Activated T-helper 2 cell treated with anti-CD3 and anti-CD28 coated beads, Interferon-gamma antibody, Interleukin-2, Interleukin-4, amounts not matched to agents 10 μg/mL and 5 μg/mL and 100 μg/mL, durations not matched to agents 14 hours and 24 hours and 36 hours (primary cell): ENCODE measurements around the gene ABLIM2. TPM values are rescaled to one million over a fixed set of nuclear protein-coding genes. Genes with fewer than 3 reads are reported as not detected.

Experiments used
- DNase-seq: peaks from one replicate; pipeline ENCODE4 v3.0.0; 2021; ENCODE audit warnings: low spot score
- H3K27ac Mint-ChIP-seq: one replicate; pipeline ENCODE4 v1.8.0; 2021; ENCODE audit warnings: mixed read lengths
- H3K27me3 Mint-ChIP-seq: one replicate; pipeline ENCODE4 v1.8.0; 2021; ENCODE audit warnings: low read depth, mixed read lengths
- H3K36me3 Mint-ChIP-seq: one replicate; pipeline ENCODE4 v1.8.0; 2021; ENCODE audit warnings: low read depth, mixed read lengths
- H3K4me1 Mint-ChIP-seq: one replicate; pipeline ENCODE4 v1.8.0; 2021; ENCODE audit warnings: low read depth, mixed read lengths
- H3K4me3 Mint-ChIP-seq: one replicate; pipeline ENCODE4 v1.8.0; 2021; ENCODE audit warnings: low read depth, mild to moderate bottlenecking, moderate library complexity, mixed read lengths
- H3K9me3 Mint-ChIP-seq: one replicate; pipeline ENCODE4 v1.8.0; 2021; ENCODE audit warnings: mixed read lengths
- intact Hi-C: fragments of 100-400 bp; cut with micrococcal nuclease; formaldehyde crosslinking; loops from one replicate; pipeline ENCODE4 v1.15.1; 2023
- total RNA-seq: library from RNA; stranded (reverse); gene quantifications from 2 replicates; pipeline ENCODE4 v1.2.3, GENCODE V29; 2022

Gene ABLIM2
- total RNA-seq, 1 donor from 2014 or later, result 0.32 TPM

DNA sequence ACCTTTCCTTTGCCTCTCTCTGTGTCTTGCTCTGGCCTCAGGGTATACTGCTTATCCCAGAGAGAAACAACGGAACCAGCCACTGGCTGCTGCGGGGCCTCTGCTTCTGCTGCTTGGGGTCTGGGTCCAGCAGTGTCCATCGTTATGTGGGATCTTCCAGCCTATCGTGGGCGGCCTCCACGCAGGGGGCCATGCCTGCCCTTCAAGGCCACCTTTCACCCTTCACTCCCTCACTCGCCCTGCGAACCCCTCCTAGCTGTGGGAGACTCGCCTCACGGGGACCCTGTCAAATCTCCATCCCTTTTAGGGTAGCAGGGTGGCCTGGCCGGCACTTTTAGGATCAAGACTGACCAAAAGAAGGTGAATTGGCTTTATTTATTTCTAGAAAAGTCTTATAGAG is 19.3 kb upstream of the ABLIM2 start:
- no peaks in the 10 kb centered on the region for H3K9me3 Mint-ChIP-seq
- no peak overlapping the region for H3K27ac Mint-ChIP-seq
- no peak overlapping the region for H3K4me3 Mint-ChIP-seq
- H3K4me1 Mint-ChIP-seq, result no peaks in the 10 kb centered on the region
- intact Hi-C loops, result loop anchor here (1.0 to 2.0 kb wide), 2 partner anchors 64 to 225 kb away; no protein-coding TSS in a partner anchor
- no peak for DNase-seq
- H3K27me3 Mint-ChIP-seq, result no peaks in the 10 kb centered on the region
- H3K36me3 Mint-ChIP-seq, result no peaks in the 10 kb centered on the region

- no peak for DNase-seq
- intact Hi-C loops, result loop anchor here (1.0 to 2.0 kb wide), 2 partner anchors 65 to 225 kb away; no protein-coding TSS in a partner anchor
- Mint-ChIP-seq H3K27me3 (no peaks in the 10 kb centered on the region), H3K4me1 (no peaks in the 10 kb centered on the region), H3K36me3 (no peaks in the 10 kb centered on the region), H3K27ac (no peak overlapping the region), H3K9me3 (no peaks in the 10 kb centered on the region), H3K4me3 (no peak overlapping the region)
Observed at GRCh38 chr4:8177552-8177951, 18.9 kb upstream of the ABLIM2 start.

GRCh38 chr4:8176547-8177399 is 18.2 kb upstream of the ABLIM2 start:
- peak; percentile 15 for DNase-seq
- Mint-ChIP-seq H3K4me3 (no peak overlapping the region), H3K27me3 (no peaks in the 10 kb centered on the region), H3K27ac (no peak overlapping the region), H3K4me1 (no peaks in the 10 kb centered on the region), H3K9me3 (no peaks in the 10 kb centered on the region), H3K36me3 (no peaks in the 10 kb centered on the region)
- intact Hi-C loops, result loop anchor here (1.0 to 2.0 kb wide), 2 partner anchors 66 to 226 kb away; no protein-coding TSS in a partner anchor

GRCh38 chr4:8175686-8176085 is 17.1 kb upstream of the ABLIM2 start:
- DNase-seq, result no peak
- intact Hi-C loops, result loop anchor here (2.0 kb wide), 1 partner anchor 227 kb away; no protein-coding TSS in a partner anchor
- no peaks in the 10 kb centered on the region for H3K36me3 Mint-ChIP-seq
- H3K27me3 Mint-ChIP-seq, result no peaks in the 10 kb centered on the region
- no peaks in the 10 kb centered on the region for H3K4me1 Mint-ChIP-seq
- no peak overlapping the region for H3K27ac Mint-ChIP-seq
- H3K4me3 Mint-ChIP-seq, result no peak overlapping the region
- H3K9me3 Mint-ChIP-seq, result no peaks in the 10 kb centered on the region

DNA sequence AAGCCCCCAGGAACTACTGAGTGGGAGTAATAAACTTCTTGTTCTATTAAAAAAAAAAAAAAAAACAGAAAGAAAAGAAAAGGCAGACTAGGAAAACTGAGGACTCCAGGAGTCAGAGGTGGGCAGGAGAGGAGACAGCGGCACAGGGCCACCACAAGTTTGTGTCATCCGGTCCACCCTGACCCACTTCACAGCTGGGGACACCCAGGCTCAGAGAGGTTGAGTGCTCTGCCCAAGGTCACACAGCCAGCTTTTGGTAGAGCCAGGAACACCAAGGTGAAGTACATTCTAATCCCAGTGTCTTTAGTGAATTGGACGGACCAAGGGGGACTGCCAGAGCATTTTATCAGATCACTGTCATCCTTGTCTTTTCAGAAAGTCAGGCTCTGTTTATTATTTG is 16.4 kb upstream of the ABLIM2 start:
- Mint-ChIP-seq H3K27ac (no peak overlapping the region), H3K4me3 (no peak overlapping the region), H3K9me3 (no peaks in the 10 kb centered on the region), H3K4me1 (no peaks in the 10 kb centered on the region), H3K36me3 (no peaks in the 10 kb centered on the region), H3K27me3 (no peaks in the 10 kb centered on the region)
- intact Hi-C loops, result no loop called here
- no peak for DNase-seq

DNA sequence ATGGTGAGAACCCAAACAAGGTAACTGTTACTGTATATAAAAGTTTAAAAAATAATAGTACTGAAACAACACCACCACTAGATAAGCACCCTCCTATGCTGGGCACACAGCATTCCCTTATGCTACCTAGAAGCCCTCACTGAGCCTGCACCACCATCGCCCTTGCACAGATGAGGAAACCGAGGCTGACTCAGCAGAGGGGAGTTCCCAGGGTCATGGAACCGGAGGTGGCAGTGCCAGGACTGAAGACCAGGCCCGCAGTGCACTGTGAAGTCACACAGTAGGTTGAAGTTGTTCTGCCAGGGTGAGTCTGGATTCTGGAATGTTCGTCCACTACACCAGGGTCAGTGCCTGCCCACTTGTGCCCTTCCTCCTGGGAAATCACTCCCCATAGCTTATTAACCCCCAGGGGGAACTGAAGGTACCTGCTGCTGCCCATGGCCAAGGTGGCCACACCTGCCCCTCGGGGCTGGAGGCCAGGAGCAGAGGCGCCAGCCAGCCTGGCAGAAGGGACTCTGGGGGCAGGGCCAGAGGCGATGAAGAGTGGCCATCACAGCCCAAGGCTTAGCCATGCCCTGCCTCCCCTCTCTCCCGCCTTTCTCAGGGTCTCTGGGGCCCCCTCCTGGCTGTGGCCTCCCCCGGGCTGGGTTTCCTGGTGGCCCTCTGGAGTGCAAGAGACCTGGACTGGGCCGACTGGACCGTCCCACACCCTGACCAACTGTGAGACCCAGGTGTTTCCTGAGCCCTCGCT is 15.1 kb upstream of the ABLIM2 start:
- no peaks in the 10 kb centered on the region for H3K36me3 Mint-ChIP-seq
- no peak overlapping the region for H3K4me3 Mint-ChIP-seq
- H3K27me3 Mint-ChIP-seq, result no peaks in the 10 kb centered on the region
- H3K4me1 Mint-ChIP-seq, result no peaks in the 10 kb centered on the region
- H3K9me3 Mint-ChIP-seq, result peaks cover 4% of the 10 kb centered on the region
- H3K27ac Mint-ChIP-seq, result no peak overlapping the region
- intact Hi-C loops, result no loop called here
- no peak for DNase-seq

DNA sequence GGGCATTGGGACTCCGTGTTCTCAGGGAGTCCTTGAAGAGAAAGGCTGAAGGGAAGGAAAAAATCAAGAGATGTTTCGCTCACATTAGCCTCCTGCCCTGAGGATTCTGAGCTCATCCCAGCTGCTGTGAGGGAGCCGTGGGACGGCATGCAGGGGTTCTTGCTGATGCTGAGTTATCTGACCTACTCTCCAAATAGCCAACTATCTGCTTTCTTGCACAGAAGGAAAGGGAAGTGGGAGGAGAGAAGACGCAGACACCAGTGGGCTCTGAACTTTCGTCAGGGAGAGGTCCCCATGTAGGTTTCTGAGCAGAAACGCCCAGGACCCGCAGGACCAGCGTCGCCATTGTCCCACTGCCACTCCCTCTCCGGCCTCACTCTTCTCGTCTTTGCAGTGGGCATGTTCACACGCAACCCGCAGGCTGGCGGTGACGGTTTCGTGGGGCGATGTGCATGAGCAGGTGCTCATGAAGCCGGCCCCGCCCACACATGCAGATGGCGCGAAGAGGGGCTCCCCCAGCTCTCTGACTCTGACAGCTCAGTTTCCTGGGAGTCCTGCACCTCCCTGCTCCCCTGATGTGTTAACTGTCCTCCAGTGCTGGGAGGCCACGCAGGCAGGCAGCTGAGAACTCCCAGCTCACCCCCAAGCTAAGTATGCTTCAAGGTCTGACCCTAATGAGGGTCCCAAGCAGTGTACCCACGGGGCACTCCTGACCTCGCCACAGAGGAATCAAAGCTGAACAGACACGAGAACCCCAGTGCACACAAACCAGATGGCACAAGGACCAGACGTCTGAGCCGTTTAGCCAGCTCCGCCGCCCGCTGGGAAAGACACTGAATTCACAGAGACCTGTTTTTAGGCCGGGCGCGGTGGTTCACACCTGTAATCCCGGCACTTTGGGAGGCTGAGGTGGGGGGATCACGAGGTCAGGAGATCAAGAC is 13.6 kb upstream of the ABLIM2 start:
- H3K4me1 Mint-ChIP-seq, result no peaks in the 10 kb centered on the region
- DNase-seq, result no peak
- no peak overlapping the region for H3K27ac Mint-ChIP-seq
- H3K27me3 Mint-ChIP-seq, result no peaks in the 10 kb centered on the region
- intact Hi-C loops, result no loop called here
- no peak overlapping the region for H3K4me3 Mint-ChIP-seq
- no peaks in the 10 kb centered on the region for H3K36me3 Mint-ChIP-seq
- peaks cover 15% of the 10 kb centered on the region for H3K9me3 Mint-ChIP-seq

GRCh38 chr4:8171266-8171665 is 12.7 kb upstream of the ABLIM2 start:
- H3K4me3 Mint-ChIP-seq, result no peak overlapping the region

DNA sequence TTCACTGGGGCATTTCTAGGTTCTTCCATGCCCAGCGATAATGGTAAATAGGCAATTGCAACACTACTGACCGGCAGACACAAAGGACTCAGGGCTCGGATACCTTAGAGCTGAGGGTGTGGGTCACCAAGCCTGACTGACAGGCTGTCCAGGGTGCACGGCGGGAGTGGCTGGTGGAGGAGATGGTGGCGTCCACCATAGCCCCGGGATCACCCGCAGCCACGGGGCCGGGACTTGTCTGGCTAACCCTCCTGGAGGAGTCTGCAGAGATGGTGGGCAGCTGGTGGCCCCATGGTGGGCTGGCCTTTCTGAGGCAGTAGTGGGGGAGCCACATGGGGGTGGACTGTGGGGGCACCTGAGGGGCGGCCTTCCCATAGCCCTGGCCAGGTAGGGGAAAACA is 11.7 kb upstream of the ABLIM2 start:
- intact Hi-C loops, result no loop called here
- H3K27ac Mint-ChIP-seq, result no peak overlapping the region

More at GRCh38 chr4:8171266-8171665, 12.7 kb upstream of the ABLIM2 start:
- H3K27ac Mint-ChIP-seq, result no peak overlapping the region
- H3K4me1 Mint-ChIP-seq, result no peaks in the 10 kb centered on the region
- H3K27me3 Mint-ChIP-seq, result no peaks in the 10 kb centered on the region
- peaks cover 15% of the 10 kb centered on the region for H3K9me3 Mint-ChIP-seq
- H3K36me3 Mint-ChIP-seq, result no peaks in the 10 kb centered on the region
- no peak for DNase-seq
- intact Hi-C loops, result no loop called here

GRCh38 chr4:8169763-8170162 is 11.2 kb upstream of the ABLIM2 start:
- Mint-ChIP-seq H3K27me3 (no peaks in the 10 kb centered on the region), H3K9me3 (peaks cover 15% of the 10 kb centered on the region), H3K4me3 (no peak overlapping the region), H3K36me3 (no peaks in the 10 kb centered on the region), H3K4me1 (no peaks in the 10 kb centered on the region), H3K27ac (no peak overlapping the region)
- no peak for DNase-seq
- intact Hi-C loops, result no loop called here

More for the DNA sequence above, 11.7 kb upstream of the ABLIM2 start:
- Mint-ChIP-seq H3K4me1 (no peaks in the 10 kb centered on the region), H3K9me3 (peaks cover 15% of the 10 kb centered on the region), H3K27me3 (no peaks in the 10 kb centered on the region), H3K4me3 (no peak overlapping the region), H3K36me3 (no peaks in the 10 kb centered on the region)
- no peak for DNase-seq

- H3K4me3 Mint-ChIP-seq, result no peak overlapping the region
- H3K4me1 Mint-ChIP-seq, result no peaks in the 10 kb centered on the region
- no peak overlapping the region for H3K27ac Mint-ChIP-seq
- intact Hi-C loops, result no loop called here
- no peak for DNase-seq
- H3K9me3 Mint-ChIP-seq, result peaks cover 15% of the 10 kb centered on the region
- H3K27me3 Mint-ChIP-seq, result no peaks in the 10 kb centered on the region
- H3K36me3 Mint-ChIP-seq, result no peaks in the 10 kb centered on the region
Observed at GRCh38 chr4:8168832-8169598, 10.4 kb upstream of the ABLIM2 start.

DNA sequence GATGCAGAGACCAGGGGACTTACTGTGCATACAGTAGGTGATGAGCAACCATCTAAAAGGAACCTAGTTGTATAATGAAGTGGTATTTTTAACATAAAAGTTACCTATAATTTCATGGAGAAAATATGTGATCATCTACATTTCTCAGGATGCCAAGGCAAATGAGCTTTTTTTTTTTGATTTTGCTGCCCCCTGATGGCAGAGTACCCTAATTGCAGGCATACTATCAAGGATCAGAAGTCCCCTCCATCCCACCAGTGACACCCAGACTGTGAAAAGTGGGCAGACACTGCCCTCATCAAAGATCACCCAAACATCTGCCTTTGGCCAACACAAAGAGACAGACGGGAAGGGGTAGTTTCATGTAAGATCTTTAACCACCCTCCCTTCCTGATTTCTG is 9.6 kb upstream of the ABLIM2 start:
- Mint-ChIP-seq H3K9me3 (peaks cover 15% of the 10 kb centered on the region), H3K4me1 (no peaks in the 10 kb centered on the region), H3K27ac (no peak overlapping the region), H3K4me3 (no peak overlapping the region), H3K27me3 (no peaks in the 10 kb centered on the region), H3K36me3 (no peaks in the 10 kb centered on the region)
- DNase-seq, result no peak
- intact Hi-C loops, result no loop called here
